HepG2 (cell line): ENCODE data around the gene NFKB1. TPM values are rescaled to one million over a fixed set of nuclear protein-coding genes. Genes with fewer than 3 reads are reported as not detected.

ENCODE experiments used
- GABPA ChIP-seq, 2 experiments: IDR thresholded peaks; 2 replicates each; pipeline ENCODE4 v1.6.1; 2011 to 2016; ENCODE audit warnings: low read depth in 2 of 2, low read length in 1 of 2, missing biosample characterization in 1 of 2, missing genetic modification characterization in 1 of 2
- GABPB1 ChIP-seq: IDR thresholded peaks from 2 replicates; pipeline ENCODE4 v1.6.1; 2016; ENCODE audit warnings: mild to moderate bottlenecking, missing genetic modification reagents, moderate library complexity, missing compliant biosample characterization
- HNRNPK ChIP-seq: fragments of 200-400 bp; formaldehyde crosslinking; IDR thresholded peaks from 2 replicates; pipeline ENCODE4 v1.6.1; 2018; ENCODE audit warnings: low read length, low read depth, moderate library complexity, mild to moderate bottlenecking; ENCODE audit not compliant: poor library complexity, severe bottlenecking
- RAD21 ChIP-seq: fragments of 450-650 bp; formaldehyde crosslinking; IDR thresholded peaks from 2 replicates; pipeline ENCODE4 v1.5.0; 2020; ENCODE audit warnings: mild to moderate bottlenecking
- U2AF1 ChIP-seq: fragments of 200-400 bp; formaldehyde crosslinking; optimal IDR thresholded peaks from 2 replicates; pipeline ENCODE3; 2017; ENCODE audit warnings: mild to moderate bottlenecking, low read depth, low read length
- ZMYM4 ChIP-seq: sonication (generic); formaldehyde crosslinking; IDR thresholded peaks from 2 replicates; pipeline ENCODE4 v1.8.1; 2023; ENCODE audit warnings: mild to moderate bottlenecking, missing genetic modification reagents
- ZNF317 ChIP-seq: sonication (generic); formaldehyde crosslinking; IDR thresholded peaks from 2 replicates; pipeline ENCODE4 v1.5.0; 2020; ENCODE audit warnings: mild to moderate bottlenecking, missing genetic modification reagents
- polyA plus RNA-seq, 8 experiments: library from polyadenylated mRNA; depleted of rRNA in 3 of 8; stranded (reverse) in 7 of 8; unstranded in 1 of 8; fragments of >200 nt; fragmentation: Illumina TruSeq in 4 of 8; extraction: Trizol in 4 of 8; gene quantifications; 2 replicates each; pipeline versions ENCODE4 v1.2.1 to v1.2.3, GENCODE V29; 2011 to 2016; ENCODE audit warnings: low read depth in 4 of 8, missing spikeins in 1 of 8, mixed read lengths in 1 of 8; ENCODE audit not compliant: insufficient read depth in 1 of 8
- total RNA-seq, 5 experiments: library from RNA; depleted of rRNA; stranded (reverse); fragments of >200 nt; fragmentation: Illumina TruSeq; extraction: Trizol; gene quantifications; 2 replicates each; pipeline ENCODE4 v1.2.3, GENCODE V29; 2016; ENCODE audit warnings: low read depth in 1 of 5
- TF ChIP-seq, protein P1 (sequence below): sonication (generic); formaldehyde crosslinking; IDR thresholded peaks from 2 replicates; pipeline ENCODE4 v1.4.0; 2020; ENCODE audit warnings: mild to moderate bottlenecking, low read depth, missing genetic modification reagents
- TF ChIP-seq, protein P2 (sequence below): sonication (generic); formaldehyde crosslinking; IDR thresholded peaks from 2 replicates; pipeline ENCODE4 v1.4.0; 2020; ENCODE audit warnings: missing genetic modification reagents
- TF ChIP-seq, protein P3 (sequence below): sonication (generic); formaldehyde crosslinking; conservative IDR thresholded peaks from 2 replicates; pipeline ENCODE4 v1.4.0; 2020; ENCODE audit warnings: missing genetic modification reagents
- TF ChIP-seq, protein P4 (sequence below): IDR thresholded peaks from 2 replicates; pipeline ENCODE4 v1.6.1; 2016; ENCODE audit warnings: missing biosample characterization, missing genetic modification reagents, low read depth
- TF ChIP-seq, protein P5 (sequence below): sonication (generic); formaldehyde crosslinking; IDR thresholded peaks from 2 replicates; pipeline ENCODE4 v1.5.1; 2020; ENCODE audit warnings: mild to moderate bottlenecking, moderate library complexity, missing genetic modification reagents

The NFKB1 gene
- total and polyA plus RNA-seq, 2 of the 13 experiments (the other 11 are each of a cell fraction or from before 2014, with no cell fraction given): 15.4 to 31.6 TPM

DNA sequence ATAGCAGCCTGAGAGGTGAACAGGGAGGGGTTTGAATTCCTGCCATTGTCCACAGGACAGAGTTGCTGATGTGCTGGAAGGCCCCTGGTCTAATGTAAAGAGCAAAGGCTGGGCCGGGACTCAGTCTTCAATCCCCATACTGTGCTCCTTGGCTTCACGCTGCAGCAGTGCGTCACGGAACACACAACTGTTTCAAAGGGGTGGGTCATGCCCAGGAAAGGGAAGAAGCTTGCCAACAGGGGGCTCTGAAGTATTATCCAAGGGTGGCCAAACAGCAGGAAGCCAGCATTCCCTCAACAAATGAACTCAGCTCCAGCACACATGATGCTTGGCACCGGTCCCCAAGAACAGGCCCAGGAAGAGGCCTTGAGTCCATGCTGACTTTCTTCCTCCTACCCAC is 122.5 kb downstream of the NFKB1 start (continued):
- TF ChIP-seq HNRNPK (no peak), ZNF317 (CRISPR knock-in tag) (no peak), ZMYM4 (CRISPR knock-in tag) (0 out of 2 replicates have a peak, but pooled peaks have one; percentile 36), RAD21 (CRISPR knock-in tag) (peak; percentile 45; the same call in 1 of the 2 replicates), GABPA (IDR thresholded peaks at IDR 0.05; ENCODE audit: low read depth, low read length) (no peak), GABPA (CRISPR knock-in tag; IDR thresholded peaks at IDR 0.05; ENCODE audit: low read depth) (0 out of 2 replicates have a peak, but pooled peaks have one; percentile 11), U2AF1 (no peak), GABPB1 (CRISPR knock-in tag) (no peak)
- TF ChIP-seq, protein P1, sequence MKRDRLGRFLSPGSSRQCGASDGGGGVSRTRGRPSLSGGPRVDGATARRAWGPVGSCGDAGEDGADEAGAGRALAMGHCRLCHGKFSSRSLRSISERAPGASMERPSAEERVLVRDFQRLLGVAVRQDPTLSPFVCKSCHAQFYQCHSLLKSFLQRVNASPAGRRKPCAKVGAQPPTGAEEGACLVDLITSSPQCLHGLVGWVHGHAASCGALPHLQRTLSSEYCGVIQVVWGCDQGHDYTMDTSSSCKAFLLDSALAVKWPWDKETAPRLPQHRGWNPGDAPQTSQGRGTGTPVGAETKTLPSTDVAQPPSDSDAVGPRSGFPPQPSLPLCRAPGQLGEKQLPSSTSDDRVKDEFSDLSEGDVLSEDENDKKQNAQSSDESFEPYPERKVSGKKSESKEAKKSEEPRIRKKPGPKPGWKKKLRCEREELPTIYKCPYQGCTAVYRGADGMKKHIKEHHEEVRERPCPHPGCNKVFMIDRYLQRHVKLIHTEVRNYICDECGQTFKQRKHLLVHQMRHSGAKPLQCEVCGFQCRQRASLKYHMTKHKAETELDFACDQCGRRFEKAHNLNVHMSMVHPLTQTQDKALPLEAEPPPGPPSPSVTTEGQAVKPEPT (CRISPR knock-in tag): no peak
- TF ChIP-seq, protein P2, sequence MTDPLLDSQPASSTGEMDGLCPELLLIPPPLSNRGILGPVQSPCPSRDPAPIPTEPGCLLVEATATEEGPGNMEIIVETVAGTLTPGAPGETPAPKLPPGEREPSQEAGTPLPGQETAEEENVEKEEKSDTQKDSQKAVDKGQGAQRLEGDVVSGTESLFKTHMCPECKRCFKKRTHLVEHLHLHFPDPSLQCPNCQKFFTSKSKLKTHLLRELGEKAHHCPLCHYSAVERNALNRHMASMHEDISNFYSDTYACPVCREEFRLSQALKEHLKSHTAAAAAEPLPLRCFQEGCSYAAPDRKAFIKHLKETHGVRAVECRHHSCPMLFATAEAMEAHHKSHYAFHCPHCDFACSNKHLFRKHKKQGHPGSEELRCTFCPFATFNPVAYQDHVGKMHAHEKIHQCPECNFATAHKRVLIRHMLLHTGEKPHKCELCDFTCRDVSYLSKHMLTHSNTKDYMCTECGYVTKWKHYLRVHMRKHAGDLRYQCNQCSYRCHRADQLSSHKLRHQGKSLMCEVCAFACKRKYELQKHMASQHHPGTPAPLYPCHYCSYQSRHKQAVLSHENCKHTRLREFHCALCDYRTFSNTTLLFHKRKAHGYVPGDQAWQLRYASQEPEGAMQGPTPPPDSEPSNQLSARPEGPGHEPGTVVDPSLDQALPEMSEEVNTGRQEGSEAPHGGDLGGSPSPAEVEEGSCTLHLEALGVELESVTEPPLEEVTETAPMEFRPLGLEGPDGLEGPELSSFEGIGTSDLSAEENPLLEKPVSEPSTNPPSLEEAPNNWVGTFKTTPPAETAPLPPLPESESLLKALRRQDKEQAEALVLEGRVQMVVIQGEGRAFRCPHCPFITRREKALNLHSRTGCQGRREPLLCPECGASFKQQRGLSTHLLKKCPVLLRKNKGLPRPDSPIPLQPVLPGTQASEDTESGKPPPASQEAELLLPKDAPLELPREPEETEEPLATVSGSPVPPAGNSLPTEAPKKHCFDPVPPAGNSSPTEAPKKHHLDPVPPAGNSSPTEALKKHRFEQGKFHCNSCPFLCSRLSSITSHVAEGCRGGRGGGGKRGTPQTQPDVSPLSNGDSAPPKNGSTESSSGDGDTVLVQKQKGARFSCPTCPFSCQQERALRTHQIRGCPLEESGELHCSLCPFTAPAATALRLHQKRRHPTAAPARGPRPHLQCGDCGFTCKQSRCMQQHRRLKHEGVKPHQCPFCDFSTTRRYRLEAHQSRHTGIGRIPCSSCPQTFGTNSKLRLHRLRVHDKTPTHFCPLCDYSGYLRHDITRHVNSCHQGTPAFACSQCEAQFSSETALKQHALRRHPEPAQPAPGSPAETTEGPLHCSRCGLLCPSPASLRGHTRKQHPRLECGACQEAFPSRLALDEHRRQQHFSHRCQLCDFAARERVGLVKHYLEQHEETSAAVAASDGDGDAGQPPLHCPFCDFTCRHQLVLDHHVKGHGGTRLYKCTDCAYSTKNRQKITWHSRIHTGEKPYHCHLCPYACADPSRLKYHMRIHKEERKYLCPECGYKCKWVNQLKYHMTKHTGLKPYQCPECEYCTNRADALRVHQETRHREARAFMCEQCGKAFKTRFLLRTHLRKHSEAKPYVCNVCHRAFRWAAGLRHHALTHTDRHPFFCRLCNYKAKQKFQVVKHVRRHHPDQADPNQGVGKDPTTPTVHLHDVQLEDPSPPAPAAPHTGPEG (CRISPR knock-in tag): no peak
- TF ChIP-seq, protein P3, sequence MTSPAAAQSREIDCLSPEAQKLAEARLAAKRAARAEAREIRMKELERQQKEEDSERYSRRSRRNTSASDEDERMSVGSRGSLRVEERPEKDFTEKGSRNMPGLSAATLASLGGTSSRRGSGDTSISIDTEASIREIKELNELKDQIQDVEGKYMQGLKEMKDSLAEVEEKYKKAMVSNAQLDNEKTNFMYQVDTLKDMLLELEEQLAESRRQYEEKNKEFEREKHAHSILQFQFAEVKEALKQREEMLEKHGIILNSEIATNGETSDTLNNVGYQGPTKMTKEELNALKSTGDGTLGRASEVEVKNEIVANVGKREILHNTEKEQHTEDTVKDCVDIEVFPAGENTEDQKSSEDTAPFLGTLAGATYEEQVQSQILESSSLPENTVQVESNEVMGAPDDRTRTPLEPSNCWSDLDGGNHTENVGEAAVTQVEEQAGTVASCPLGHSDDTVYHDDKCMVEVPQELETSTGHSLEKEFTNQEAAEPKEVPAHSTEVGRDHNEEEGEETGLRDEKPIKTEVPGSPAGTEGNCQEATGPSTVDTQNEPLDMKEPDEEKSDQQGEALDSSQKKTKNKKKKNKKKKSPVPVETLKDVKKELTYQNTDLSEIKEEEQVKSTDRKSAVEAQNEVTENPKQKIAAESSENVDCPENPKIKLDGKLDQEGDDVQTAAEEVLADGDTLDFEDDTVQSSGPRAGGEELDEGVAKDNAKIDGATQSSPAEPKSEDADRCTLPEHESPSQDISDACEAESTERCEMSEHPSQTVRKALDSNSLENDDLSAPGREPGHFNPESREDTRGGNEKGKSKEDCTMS: no peak
- TF ChIP-seq, protein P4, sequence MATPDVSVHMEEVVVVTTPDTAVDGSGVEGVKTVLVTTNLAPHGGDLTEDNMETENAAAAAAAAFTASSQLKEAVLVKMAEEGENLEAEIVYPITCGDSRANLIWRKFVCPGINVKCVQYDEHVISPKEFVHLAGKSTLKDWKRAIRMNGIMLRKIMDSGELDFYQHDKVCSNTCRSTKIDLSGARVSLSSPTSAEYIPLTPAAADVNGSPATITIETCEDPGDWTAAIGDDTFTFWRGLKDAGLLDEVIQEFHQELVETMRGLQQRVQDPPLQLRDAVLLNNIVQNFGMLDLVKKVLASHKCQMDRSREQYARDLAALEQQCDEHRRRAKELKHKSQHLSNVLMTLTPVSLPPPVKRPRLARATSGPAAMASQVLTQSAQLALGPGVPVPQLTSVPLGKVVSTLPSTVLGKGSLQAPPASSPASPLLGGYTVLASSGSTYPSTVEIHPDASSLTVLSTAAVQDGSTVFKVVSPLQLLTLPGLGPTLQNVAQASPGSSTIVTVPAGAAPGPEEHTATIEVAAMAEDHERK (CRISPR knock-in tag): no peak
- TF ChIP-seq, protein P5, sequence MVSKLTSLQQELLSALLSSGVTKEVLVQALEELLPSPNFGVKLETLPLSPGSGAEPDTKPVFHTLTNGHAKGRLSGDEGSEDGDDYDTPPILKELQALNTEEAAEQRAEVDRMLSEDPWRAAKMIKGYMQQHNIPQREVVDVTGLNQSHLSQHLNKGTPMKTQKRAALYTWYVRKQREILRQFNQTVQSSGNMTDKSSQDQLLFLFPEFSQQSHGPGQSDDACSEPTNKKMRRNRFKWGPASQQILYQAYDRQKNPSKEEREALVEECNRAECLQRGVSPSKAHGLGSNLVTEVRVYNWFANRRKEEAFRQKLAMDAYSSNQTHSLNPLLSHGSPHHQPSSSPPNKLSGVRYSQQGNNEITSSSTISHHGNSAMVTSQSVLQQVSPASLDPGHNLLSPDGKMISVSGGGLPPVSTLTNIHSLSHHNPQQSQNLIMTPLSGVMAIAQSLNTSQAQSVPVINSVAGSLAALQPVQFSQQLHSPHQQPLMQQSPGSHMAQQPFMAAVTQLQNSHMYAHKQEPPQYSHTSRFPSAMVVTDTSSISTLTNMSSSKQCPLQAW (CRISPR knock-in tag): no peak
